CMK (cell line): ENCODE results near the gene ADRA1B.

Experiments used
- DNase-seq: peaks from one replicate; pipeline ENCODE4 v3.0.0-alpha.2; 2010; ENCODE audit warnings: low read depth

ADRA1B gene

DNA sequence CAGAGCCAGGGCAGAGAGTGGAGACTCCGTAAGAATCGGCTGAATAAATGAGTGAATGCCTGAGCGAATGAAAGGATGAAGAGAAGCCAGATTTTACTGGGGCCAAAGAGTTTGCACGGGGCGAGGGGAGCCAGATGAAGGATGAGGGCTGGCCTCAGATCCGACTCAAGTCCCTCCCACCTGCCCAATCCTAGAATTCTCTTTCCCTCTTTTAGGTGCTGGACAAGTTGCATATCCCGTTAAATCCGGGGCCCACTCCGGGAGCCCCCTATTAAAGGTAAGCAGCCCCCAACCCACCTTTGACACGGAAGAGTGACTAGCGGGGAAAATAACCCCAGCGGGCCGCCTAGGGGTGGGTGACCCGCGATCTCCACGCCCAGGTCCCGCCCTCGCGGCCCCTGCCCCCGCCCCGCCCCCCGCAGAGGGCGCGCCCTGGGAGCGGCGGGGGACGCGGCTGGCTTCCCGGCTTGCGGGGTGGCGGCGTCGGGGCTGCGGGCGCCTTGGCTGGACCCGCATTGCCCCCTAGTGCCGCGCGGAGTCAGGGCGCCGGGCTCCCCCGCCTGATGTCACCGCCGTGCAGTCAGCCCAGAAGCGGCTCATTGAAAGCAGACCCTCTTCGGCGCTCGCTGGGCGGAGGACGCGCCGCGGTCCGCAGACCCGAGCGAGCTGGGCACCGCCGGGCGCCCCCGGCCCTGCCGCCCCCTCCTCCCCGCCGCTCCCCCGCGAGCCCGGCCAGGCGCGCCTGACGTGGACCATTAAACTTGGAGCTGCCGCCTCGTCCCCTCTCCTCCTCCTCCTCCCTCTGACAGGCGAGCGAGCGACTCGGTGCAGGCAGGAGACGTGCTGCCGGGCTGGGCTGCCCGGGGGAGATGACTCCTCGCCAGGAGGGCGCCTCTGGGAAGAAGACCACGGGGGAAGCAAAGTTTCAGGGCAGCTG is at the start of gene ADRA1B:
TSS of gene ADRA1B (plus strand) at position 579 of the 937 bp plus-strand sequence. CDS start 424 bp downstream, outside the sequence.
- no peak for DNase-seq

DNA sequence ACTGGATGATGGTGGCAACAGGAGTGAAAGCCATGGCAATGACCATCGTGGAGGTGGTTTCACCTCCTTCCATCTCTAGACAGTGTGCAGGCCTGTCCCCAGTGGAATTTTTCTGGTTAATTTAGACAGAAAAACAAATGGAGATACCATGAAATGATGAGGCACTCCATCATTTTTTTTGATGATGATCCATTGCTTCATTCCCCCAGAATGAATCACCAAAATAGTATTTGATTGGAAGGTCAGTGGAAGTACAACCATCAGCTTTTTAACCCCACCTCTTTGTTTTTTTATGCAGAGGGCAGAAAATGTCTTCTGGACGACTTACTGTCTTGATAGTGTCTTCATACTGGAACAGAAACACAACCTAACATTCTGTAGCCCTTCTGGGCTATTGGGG is 42.6 kb upstream of the ADRA1B start:
- DNase-seq, result no peak

DNA sequence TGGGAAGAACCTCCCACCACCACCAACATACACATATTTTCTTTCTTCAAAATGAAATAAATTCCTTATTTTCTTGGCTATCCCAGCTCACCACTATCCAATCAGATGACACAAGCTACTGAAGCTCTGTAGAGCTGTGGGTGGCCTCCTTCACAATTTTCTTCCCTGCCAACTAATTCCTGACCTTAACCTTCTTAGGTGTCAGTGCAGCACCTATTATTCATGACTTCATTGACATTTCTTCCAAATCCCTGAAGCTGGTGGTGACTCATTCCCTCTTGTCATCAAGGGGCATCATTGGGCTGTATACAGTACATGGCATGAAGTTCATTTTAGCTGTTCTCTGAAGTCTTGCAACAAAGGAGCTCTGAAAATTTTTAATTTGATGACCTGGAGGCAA is 42.0 kb upstream of the ADRA1B start:
- DNase-seq, result no peak

DNA sequence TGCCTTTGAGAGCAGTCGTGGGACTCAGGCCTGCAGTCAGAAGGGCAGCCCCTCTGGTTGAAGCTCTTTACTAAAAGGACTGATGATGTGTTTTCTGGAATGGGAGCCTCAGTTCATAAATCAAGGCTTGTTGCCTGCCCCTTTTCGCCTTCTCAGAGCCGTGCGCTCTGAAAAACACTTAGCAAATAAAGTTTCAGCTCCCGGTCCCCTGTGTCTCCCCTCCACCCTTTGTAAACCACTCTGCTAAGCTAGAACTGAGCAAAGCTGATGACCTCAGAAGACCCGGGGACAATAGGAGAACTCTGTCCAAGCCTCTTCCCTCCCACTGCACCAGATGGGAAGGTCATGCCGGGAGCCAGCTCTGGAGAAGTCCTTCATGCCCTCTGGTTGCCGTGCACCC is 39.3 kb upstream of the ADRA1B start:
- no peak for DNase-seq

DNA sequence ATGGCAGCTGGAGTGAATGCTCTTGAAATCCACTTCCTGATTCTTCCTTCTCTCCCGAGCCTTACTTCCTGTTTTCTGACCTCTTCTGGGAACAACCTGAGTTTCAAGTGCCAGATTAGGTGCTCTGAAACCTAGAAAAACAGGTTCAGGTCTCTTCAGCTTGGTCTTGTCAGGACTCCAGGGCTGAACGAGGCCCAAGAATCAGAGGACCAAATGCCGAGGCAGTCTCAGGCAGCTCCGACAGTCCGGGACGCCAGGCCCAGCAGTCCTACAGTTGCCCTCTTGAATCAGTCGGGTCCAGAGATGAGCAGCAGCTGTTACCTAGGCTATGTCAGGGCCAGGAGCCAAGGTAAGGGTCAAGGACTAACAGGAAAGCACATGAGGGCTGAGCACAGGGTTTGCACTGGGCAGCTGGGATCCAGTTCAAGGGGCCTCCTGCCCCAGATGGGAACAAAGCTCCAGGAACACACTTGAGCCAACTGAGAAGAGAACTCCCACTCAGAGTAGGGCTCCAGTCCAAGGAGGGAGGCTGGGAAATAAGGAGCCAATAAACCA is 38.3 kb upstream of the ADRA1B start:
- no peak for DNase-seq

DNA sequence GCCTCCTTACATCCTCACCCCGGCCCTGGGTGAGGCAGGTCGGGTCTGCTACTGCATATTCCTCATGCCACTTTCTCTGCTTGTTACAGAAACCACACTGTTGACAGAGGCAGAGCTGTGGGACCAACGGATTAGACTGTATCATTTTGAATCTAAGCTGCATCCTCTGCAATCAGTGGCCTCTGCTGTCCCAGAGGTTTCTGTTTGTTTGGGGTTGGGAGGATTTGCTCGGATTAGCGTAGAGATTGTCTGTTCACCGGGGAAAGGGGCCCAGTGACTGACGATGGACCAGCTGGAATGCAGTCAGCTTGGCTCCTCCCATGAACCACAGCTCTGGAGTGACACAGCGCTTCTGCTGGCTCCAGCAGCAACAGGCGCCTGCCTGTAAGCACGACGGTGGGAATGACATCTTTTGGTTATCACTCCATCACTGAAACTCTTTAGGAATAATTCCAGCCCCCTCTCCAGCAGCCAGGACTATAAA is 37.3 kb upstream of the ADRA1B start:
- DNase-seq, result no peak

DNA sequence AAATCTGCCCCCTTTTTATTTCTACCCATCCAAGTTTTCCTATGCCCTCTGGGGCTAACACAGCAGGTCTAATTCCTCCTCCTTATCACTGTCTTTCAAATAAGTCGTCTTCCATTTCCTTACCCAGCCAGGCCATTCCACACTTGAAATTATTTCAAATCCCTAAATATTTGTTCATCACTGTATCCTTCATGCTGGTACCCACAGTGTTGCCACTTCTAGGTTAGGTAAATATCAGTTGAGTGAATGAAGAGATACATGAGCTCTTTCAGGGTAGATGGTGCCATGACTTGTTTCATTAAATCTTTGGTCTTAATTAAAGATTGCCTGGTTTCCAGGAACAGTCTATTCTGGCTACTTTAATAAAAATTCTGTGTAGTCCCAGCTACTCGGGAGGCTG is 35.6 kb upstream of the ADRA1B start:
- DNase-seq, result no peak

DNA sequence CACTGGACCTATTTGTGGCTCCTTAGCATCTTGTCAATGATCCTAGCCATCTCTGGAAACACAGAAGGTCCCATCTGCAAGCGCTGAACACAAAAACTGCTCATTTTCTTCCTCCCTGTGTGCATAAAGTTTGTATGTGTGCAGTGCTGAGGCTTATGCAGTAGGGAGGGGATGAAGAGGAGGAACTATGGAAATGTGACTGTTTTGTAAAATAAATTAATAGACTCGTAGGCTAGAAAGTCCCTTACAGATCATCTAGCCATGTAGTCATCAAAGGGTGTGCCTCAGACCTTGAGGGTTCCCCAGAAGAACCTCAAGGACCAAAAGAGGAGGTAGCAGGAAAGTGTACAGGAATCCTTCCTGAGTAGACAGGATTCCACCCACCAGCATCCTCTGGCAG is 34.3 kb upstream of the ADRA1B start:
- DNase-seq, result no peak

GRCh38 chr5:159883522-159883950 is 32.7 kb upstream of the ADRA1B start:
- no peak for DNase-seq

DNA sequence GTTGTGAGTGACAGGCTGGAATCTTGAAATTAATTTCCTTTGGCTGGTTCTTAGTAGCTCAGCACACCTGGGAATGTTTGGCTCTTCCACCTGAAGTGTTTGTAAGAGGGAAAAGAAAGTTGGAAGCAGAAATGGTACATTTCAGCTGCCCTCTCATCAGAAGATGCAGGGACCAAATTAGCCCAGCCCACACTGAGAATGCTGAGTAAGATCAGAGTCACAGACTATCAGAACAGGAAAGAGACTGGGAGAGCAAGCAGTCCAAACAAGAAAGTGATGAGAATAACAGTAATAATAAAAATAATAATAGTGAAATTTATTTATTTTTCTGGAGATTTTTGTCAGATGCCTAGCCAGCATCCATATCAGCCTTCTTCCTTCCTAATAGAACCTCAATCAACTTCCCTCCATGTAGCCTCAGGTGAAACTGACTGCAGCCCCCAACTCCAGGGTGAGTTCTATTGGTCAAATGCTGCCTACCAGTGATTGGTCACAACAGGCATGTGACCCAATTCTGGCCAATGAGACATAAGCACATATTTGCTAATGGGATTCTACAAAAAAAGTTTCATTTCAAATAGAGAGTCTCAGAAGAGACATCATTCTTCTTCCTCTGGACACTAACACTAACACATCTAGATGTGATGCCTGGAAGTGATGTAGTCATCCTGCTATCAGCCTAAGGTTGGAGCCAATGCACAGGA is 31.2 kb upstream of the ADRA1B start:
- no peak for DNase-seq

DNA sequence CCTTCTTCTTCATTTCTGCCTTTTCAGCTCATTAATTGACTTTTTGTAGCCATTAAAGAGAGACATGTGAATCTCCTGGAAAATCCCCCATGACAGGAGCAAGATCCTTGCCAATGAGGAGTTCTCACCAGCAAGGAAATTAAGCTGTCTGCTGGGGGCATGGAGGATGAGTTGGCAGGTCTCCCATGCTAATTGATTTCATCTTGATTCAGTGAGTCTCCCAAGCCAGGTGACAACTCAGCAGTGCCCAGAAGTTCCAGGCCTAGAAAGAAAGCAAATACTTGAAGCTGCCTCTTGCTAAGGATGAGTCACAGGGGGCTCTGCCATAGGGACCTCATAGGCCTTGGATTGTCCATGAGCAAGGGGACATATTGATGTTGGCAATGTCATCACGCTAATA is 30.0 kb upstream of the ADRA1B start:
- no peak for DNase-seq

- DNase-seq, result no peak
These were observed 29.2 kb upstream of the ADRA1B start for GRCh38 chr5:159887050-159887449.

DNA sequence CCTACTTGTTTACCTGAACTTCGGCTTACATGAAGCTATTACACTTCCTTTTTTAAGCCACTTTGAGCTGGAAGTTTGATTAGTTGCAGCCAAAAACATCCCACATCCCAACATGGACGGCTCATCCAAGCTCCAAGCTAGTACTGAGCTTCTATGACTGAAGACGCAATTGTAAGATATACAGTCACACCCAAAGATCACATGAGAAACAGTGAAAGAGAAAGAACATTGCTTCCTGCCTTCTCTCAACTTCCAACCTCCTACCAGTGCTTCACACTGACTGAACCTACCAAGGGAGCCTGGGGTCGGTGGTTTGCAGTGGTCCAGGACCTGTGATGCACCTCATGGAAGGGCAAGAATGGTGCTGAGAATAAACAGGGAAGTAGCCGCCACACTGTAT is 27.4 kb upstream of the ADRA1B start:
- no peak for DNase-seq

DNA sequence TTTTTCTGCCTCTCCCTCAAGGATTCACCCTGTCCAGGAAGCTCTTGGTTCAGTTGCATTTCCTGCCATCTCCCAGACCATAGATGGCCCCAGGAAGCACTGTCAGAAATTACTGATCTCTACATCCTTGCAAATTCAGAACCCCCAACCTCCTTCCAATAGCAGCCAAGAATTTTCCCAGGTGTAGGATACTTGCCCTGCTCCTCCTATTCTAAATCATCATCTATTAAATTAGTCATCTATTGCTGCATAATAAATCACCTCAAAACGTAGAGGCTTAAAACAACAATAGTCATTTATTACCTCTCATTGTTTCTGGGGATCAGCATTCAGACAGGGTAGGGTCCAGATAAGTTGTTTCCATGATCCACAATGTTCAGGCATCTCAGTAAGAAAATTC is 26.1 kb upstream of the ADRA1B start:
- no peak for DNase-seq

- no peak for DNase-seq
These were observed 24.9 kb upstream of the ADRA1B start for GRCh38 chr5:159891371-159891770.

DNA sequence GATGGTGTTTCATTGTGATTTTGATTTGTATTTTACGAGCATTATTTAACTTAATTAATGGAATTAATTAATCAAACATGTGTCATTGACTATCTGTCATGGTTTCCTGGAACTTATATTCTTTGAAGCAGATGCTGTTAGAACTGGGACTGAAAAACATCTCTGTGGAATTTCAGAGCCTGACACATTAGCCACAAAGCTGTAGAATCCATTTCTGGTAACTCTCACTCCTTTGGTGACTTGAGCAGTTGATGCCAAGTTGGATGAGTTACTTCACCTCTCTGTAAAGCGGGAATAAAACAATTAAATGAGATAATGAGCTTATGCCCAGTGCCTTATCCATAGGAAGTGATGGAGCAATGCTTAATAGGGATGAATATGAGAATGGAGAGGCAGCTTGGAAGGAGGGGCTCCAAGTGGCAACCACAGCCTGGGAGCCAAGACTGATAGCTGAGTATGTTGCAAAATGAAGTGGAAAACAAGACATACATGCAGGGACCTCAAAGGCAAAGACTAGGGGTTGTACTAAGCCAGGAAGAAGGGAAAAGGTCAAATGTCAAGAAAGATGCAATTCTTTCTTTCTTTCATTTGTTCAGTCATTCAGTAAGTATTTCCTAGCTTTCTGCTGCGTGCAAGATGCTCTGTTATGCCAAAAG is 23.1 kb upstream of the ADRA1B start:
- DNase-seq, result no peak

GRCh38 chr5:159894149-159894720 is 22.0 kb upstream of the ADRA1B start:
- no peak for DNase-seq

- no peak for DNase-seq
These were observed 18.4 kb upstream of the ADRA1B start for GRCh38 chr5:159897786-159898393.

DNA sequence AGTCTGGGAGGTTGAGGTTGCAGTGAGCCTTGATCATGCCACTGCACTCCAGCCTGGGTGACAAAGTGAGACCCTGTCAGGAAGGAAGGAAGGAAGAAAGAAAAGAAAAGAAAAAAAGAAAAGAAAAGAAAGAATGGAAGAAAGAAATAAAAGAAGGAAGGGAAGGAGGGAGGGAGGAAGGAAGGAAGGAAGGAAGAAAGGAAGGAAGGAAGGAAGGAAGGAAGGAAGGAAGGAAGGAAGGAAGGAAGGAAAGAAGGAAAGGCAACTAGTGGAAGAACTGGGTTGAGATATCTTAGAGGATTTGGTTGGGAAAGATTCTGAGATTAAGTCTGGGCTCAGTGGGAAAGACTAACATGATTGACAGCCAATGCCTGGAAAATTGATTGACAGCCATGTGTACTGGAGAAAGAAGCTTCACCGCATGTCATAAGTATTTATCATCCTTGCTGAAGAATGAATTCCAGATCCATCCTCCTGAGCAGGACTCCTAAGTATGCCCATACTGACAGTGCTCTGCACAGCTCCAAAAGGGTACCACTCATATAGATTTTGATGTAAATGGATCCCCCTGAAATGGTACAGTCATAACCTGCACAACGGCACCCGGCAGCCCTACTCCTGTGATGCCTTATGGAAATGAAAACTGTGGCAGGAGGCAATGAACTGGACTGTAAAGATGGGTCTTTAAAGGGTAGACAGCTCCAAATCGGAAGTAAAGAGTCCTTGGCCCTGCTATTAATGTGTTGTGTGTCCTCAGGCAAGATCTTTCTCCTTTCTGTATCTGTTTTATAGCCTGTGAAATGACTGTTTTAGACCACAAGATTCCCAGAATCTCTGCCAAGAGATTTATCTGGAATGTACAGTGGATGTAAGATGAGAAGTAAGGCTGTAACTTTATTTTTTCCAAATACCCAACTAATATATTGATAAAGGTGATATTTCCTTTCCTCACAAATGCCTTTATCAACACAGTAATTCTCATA is 16.9 kb upstream of the ADRA1B start:
- no peak for DNase-seq

DNA sequence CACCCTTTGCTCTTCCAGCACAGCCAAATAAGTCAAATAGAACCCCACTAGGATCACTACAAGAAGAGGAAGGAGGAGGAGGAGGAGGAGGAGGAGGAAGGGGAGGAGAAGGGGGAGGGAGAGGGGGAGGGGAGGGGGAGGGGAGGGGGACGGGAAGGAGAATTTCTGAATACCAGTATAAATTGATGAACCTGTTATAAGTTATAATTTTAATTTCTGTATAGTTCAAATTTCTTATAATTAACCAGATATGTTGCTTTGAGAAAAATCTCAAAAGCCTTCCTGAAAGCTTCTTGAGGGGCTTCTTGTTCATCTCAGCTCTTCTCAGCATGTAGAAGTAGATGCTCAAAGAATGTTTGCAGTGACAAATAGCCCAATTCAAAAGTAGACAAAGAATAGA is 15.0 kb upstream of the ADRA1B start:
- DNase-seq, result no peak
